GM23338 (cell line): ENCODE data around the gene RCSD1. TPM values are rescaled to one million over a fixed set of nuclear protein-coding genes. Genes with fewer than 3 reads are reported as not detected.

Experiments
- ATAC-seq: fragments of 200-7000 bp; cut with Tn5 transposase; 3 replicates; pipeline ENCODE4 v1.9.1; 2020
- DNase-seq: peaks from one replicate; pipeline ENCODE4 v3.0.0-alpha.2; 2015; ENCODE audit warnings: low spot score
- H2AFZ ChIP-seq: fragments of 200-600 bp; sonication (generic); 2 replicates; pipeline ENCODE4 v1.8.0; 2016; ENCODE audit warnings: antibody characterized with exemption, mild to moderate bottlenecking, moderate library complexity
- H3F3A ChIP-seq: fragments of 200-600 bp; sonication (generic); replicated peaks from 2 replicates; pipeline ENCODE4 v1.8.0; 2017; ENCODE audit warnings: antibody characterized with exemption, mixed run types, low read depth
- H3K27ac ChIP-seq: fragments of 200-600 bp; sonication (generic); 2 replicates; pipeline ENCODE4 v1.6.1; 2016; ENCODE audit warnings: low read depth
- H3K27me3 ChIP-seq: fragments of 200-600 bp; sonication (generic); 2 replicates; pipeline ENCODE4 v1.8.0; 2016; ENCODE audit warnings: mild to moderate bottlenecking, mixed run types, moderate library complexity; ENCODE audit not compliant: insufficient read depth
- H3K36me3 ChIP-seq: fragments of 200-600 bp; sonication (generic); 2 replicates; pipeline ENCODE4 v1.8.0; 2016; ENCODE audit warnings: mild to moderate bottlenecking; ENCODE audit not compliant: insufficient read depth
- H3K4me1 ChIP-seq: fragments of 200-600 bp; sonication (generic); 2 replicates; pipeline ENCODE4 v1.8.0; 2016; ENCODE audit warnings: mild to moderate bottlenecking, moderate library complexity; ENCODE audit not compliant: insufficient read depth
- H3K4me2 ChIP-seq: fragments of 200-600 bp; sonication (generic); 2 replicates; pipeline ENCODE4 v1.7.1; 2017; ENCODE audit warnings: mixed run types
- H3K4me3 ChIP-seq: fragments of 200-600 bp; sonication (generic); 2 replicates; pipeline ENCODE4 v1.6.1; 2016; ENCODE audit warnings: mixed run types
- H3K79me2 ChIP-seq: fragments of 200-600 bp; sonication (generic); replicated peaks from 2 replicates; pipeline ENCODE4 v1.8.0; 2017; ENCODE audit warnings: mild to moderate bottlenecking; ENCODE audit not compliant: insufficient read depth
- H3K9me2 ChIP-seq: fragments of 200-600 bp; sonication (generic); 2 replicates; pipeline ENCODE4 v1.8.0; 2017; ENCODE audit not compliant: insufficient read depth
- H4K20me1 ChIP-seq: fragments of 200-600 bp; sonication (generic); replicated peaks from 2 replicates; pipeline ENCODE4 v1.8.0; 2017; ENCODE audit warnings: mild to moderate bottlenecking; ENCODE audit not compliant: insufficient read depth
- H3K27ac Mint-ChIP-seq: 2 replicates; pipeline ENCODE4 v1.8.0; 2020; ENCODE audit warnings: inconsistent platforms, mild to moderate bottlenecking, moderate library complexity, mixed read lengths
- H3K27me3 Mint-ChIP-seq: 3 replicates; pipeline ENCODE4 v1.8.0; 2022; ENCODE audit warnings: low read depth, mild to moderate bottlenecking, moderate library complexity, mixed read lengths, inconsistent platforms; ENCODE audit not compliant: insufficient read depth, poor library complexity
- H3K36me3 Mint-ChIP-seq: 3 replicates; pipeline ENCODE4 v1.8.0; 2021; ENCODE audit warnings: low read depth, mild to moderate bottlenecking, inconsistent platforms, moderate library complexity, mixed read lengths
- H3K4me1 Mint-ChIP-seq: 3 replicates; pipeline ENCODE4 v1.8.0; 2020; ENCODE audit warnings: mild to moderate bottlenecking, inconsistent platforms, mixed read lengths
- H3K4me3 Mint-ChIP-seq: 3 replicates; pipeline ENCODE4 v1.8.0; 2021; ENCODE audit warnings: moderate library complexity, mild to moderate bottlenecking, inconsistent platforms, mixed read lengths
- H3K9me3 Mint-ChIP-seq: 3 replicates; pipeline ENCODE4 v1.8.0; 2020; ENCODE audit warnings: moderate library complexity, mild to moderate bottlenecking, inconsistent platforms, mixed read lengths
- CREB1 ChIP-seq: fragments of 250-450 bp; sonication (Bioruptor Pico); IDR thresholded peaks from 2 replicates; pipeline ENCODE4 v1.5.0; 2020; ENCODE audit warnings: low read depth, mild to moderate bottlenecking, moderate library complexity
- CTCF ChIP-seq, 2 experiments: fragments of 200-600 bp in 1 of 2; sonication (generic) in 1 of 2; conservative IDR thresholded peaks; 2 replicates each; pipeline versions ENCODE4 v1.5.1 to v1.6.1; 2016 to 2017; ENCODE audit warnings: antibody characterized with exemption in 2 of 2, low read depth in 2 of 2, mild to moderate bottlenecking in 2 of 2, moderate library complexity in 1 of 2
- ETS1 ChIP-seq: IDR thresholded peaks from 2 replicates; pipeline ENCODE4 v1.6.1; 2016; ENCODE audit warnings: antibody characterized with exemption
- EZH2 ChIP-seq: fragments of 200-600 bp; sonication (generic); IDR thresholded peaks from one replicate; pipeline ENCODE4 v1.8.0; 2017; ENCODE audit warnings: antibody characterized with exemption, mild to moderate bottlenecking, low read depth; ENCODE audit not compliant: unreplicated experiment
- EZH2phosphoT487 ChIP-seq: fragments of 200-600 bp; sonication (generic); IDR thresholded peaks from one replicate; pipeline ENCODE4 v1.8.1; 2018; ENCODE audit warnings: antibody characterized with exemption; ENCODE audit not compliant: unreplicated experiment
- JUNB ChIP-seq: IDR thresholded peaks from one replicate; pipeline ENCODE4 v1.6.1; 2016; ENCODE audit warnings: antibody characterized with exemption; ENCODE audit not compliant: unreplicated experiment
- NANOG ChIP-seq: IDR thresholded peaks from 2 replicates; pipeline ENCODE4 v1.6.1; 2016; ENCODE audit warnings: antibody characterized with exemption, borderline replicate concordance
- POLR2AphosphoS5 ChIP-seq: IDR thresholded peaks from 2 replicates; pipeline ENCODE4 v1.6.1; 2016; ENCODE audit warnings: antibody characterized with exemption, low read depth
- REST ChIP-seq: IDR thresholded peaks from one replicate; pipeline ENCODE4 v1.6.1; 2018; ENCODE audit warnings: antibody characterized with exemption; ENCODE audit not compliant: unreplicated experiment
- STAT1 ChIP-seq: IDR thresholded peaks from one replicate; pipeline ENCODE4 v1.6.1; 2016; ENCODE audit warnings: antibody characterized with exemption; ENCODE audit not compliant: unreplicated experiment
- ZNF114 ChIP-seq: fragments of 250-450 bp; sonication (Bioruptor Pico); IDR thresholded peaks from 2 replicates; pipeline ENCODE4 v1.5.0; 2020; ENCODE audit warnings: mild to moderate bottlenecking, moderate library complexity
- ZNF331 ChIP-seq: fragments of 250-450 bp; sonication (Bioruptor Pico); IDR thresholded peaks from 2 replicates; pipeline ENCODE4 v1.5.0; 2020; ENCODE audit warnings: low read depth, mild to moderate bottlenecking, moderate library complexity
- ZNF462 ChIP-seq: fragments of 250-450 bp; sonication (Bioruptor Pico); IDR thresholded peaks from 2 replicates; pipeline ENCODE4 v1.5.0; 2020; ENCODE audit warnings: mild to moderate bottlenecking, moderate library complexity
- polyA plus RNA-seq: library from polyadenylated mRNA; unstranded; fragments of >200 nt; fragmentation: Nextera tagmentation; extraction: Ambion mirVana; gene quantifications from 2 replicates; pipeline ENCODE4 v1.2.1, GENCODE V29; 2016
- total RNA-seq: library from RNA; depleted of rRNA; stranded (reverse); fragments of >200 nt; shearing (Covaris generic); gene quantifications from 2 replicates; pipeline ENCODE4 v1.2.3, GENCODE V29; 2014

Gene RCSD1
- total and polyA plus RNA-seq, 2 experiments from 2014 or later: 0.18 to 0.73 TPM

GRCh38 chr1:167623951-167624350 lies 6.1 kb upstream of the RCSD1 start:
- H3K9me3 Mint-ChIP-seq: peaks cover 4% of the 10 kb centered on the region; the same call in 1 of the 3 replicates
- Histone ChIP-seq H3K9me2 (no peaks in the 10 kb centered on the region), H3K36me3 (no peaks in the 10 kb centered on the region), H3K4me3 (no peak overlapping the region), H2AFZ (no peak overlapping the region), H3K27ac (no peak overlapping the region), H4K20me1 (no peaks in the 10 kb centered on the region), H3F3A (0 out of 2 replicates have a peak, but pooled peaks cover 4% of the 10 kb centered on the region), H3K4me2 (no peak overlapping the region), H3K27me3 (peaks cover 14% of the 10 kb centered on the region), H3K4me1 (no peaks in the 10 kb centered on the region; the same call in 1 of the 2 replicates), H3K79me2 (no peaks in the 10 kb centered on the region)
- H3K36me3 Mint-ChIP-seq: no peaks in the 10 kb centered on the region
- H3K27ac Mint-ChIP-seq: no peak overlapping the region
- no peak overlapping the region for H3K4me3 Mint-ChIP-seq
- peaks cover 2% of the 10 kb centered on the region; the same call in 2 of the 3 replicates for H3K4me1 Mint-ChIP-seq
- ATAC-seq (no peak), DNase-seq (no peak)
- TF ChIP-seq EZH2phosphoT487 (no peak), STAT1 (no peak), CREB1 (CRISPR knock-in tag) (no peak), EZH2 (no peak), ZNF462 (CRISPR knock-in tag) (no peak), ZNF114 (CRISPR knock-in tag) (no peak), ZNF331 (no peak), REST (no peak), CTCF (conservative IDR thresholded peaks at IDR 0.05; ENCODE audit: low read depth in 2 of 2) (no peak), ETS1 (no peak), POLR2AphosphoS5 (no peak), NANOG (no peak), JUNB (no peak)
- peaks cover 17% of the 10 kb centered on the region for H3K27me3 Mint-ChIP-seq
